SJSA1 (cell line): ENCODE data around the gene RAPGEF1. TPM values are rescaled to one million over a fixed set of nuclear protein-coding genes. Genes with fewer than 3 reads are reported as not detected.
"Not testable (repeated sequence)": the region's sequence is repeated elsewhere in the genome, so short reads cannot be mapped to it uniquely, and the experiment has no call there.

Experiments used
- DNase-seq, 2 experiments: peaks; one replicate each; pipeline ENCODE4 v3.0.0-alpha.2; 2015 to 2020; ENCODE audit warnings: low spot score in 2 of 2, low read depth in 1 of 2
- H3K27ac ChIP-seq: fragments of 250-450 bp; sonication (Bioruptor Pico); 2 replicates; pipeline ENCODE4 v1.5.1; 2020; ENCODE audit warnings: mild to moderate bottlenecking, moderate library complexity
- H3K27me3 ChIP-seq: fragments of 250-450 bp; sonication (Bioruptor Pico); replicated peaks from 2 replicates; pipeline ENCODE4 v1.5.1; 2020; ENCODE audit warnings: mild to moderate bottlenecking, moderate library complexity
- H3K36me3 ChIP-seq: fragments of 250-450 bp; sonication (Bioruptor Pico); 2 replicates; pipeline ENCODE4 v1.5.1; 2020; ENCODE audit warnings: mild to moderate bottlenecking
- H3K4me1 ChIP-seq: fragments of 250-450 bp; sonication (Bioruptor Pico); replicated peaks from 2 replicates; pipeline ENCODE4 v1.6.1; 2021; ENCODE audit warnings: mild to moderate bottlenecking
- H3K4me3 ChIP-seq: fragments of 250-450 bp; sonication (Bioruptor Pico); 2 replicates; pipeline ENCODE4 v1.5.1; 2020; ENCODE audit warnings: mild to moderate bottlenecking
- H3K9me3 ChIP-seq: fragments of 250-450 bp; sonication (Bioruptor Pico); replicated peaks from 2 replicates; pipeline ENCODE4 v1.5.1; 2020; ENCODE audit warnings: mild to moderate bottlenecking
- total RNA-seq: library from RNA; depleted of rRNA; stranded (reverse); fragments of >200 nt; shearing (Covaris generic); gene quantifications from 2 replicates; pipeline ENCODE4 v1.2.3, GENCODE V29; 2014

RAPGEF1 gene
- total RNA-seq, 1 experiment from 2014 or later, result 23.6 TPM

DNA sequence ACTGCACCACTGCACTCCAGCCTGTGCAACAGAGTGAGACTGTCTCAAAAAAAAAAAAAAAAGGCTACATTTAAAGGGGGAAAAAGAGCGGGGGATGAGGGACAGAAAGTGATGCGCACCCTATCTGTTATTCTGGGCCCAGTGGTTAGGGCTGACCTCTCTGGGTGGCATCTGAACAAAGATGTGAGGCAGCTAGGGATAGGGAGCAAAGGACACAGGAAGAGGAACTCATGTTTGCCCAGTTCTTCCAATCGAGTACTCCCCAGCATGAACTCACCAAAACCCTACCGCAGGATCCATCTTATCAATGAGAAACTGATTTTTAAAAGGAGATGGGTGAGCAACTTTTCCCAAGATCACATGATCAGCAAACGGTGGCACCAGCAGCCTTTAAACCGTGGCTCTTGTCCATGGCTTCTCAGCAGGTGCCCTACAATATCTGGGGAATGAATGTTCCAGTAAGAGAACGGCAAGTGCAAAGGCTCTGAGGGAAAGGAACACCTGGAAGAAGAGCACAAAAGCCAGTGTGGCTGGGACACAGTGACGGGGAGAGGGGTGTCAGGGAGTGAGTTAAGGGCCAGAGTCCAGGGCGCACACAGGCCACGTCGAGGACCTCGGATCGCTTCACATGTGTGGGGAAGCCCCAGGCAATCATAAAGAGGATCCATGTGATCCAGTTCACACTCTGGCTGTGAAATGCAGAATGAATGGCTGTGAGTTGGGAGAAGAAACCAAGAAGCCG, 22.0 kb downstream of the RAPGEF1 start:
- Histone ChIP-seq H3K27ac (no peak overlapping the region), H3K9me3 (no peaks in the 10 kb centered on the region), H3K4me1 (peaks cover 21% of the 10 kb centered on the region), H3K27me3 (no peaks in the 10 kb centered on the region), H3K36me3 (no peaks in the 10 kb centered on the region), H3K4me3 (no peak overlapping the region)
- DNase-seq, result no peak

- no peak overlapping the region for H3K4me3 ChIP-seq
- peaks cover 28% of the 10 kb centered on the region for H3K4me1 ChIP-seq
- H3K27ac ChIP-seq, result no peak overlapping the region
- H3K9me3 ChIP-seq, result no peaks in the 10 kb centered on the region
- H3K36me3 ChIP-seq, result no peaks in the 10 kb centered on the region
- H3K27me3 ChIP-seq, result no peaks in the 10 kb centered on the region
- DNase-seq, result no peak
These were observed 24.0 kb downstream of the RAPGEF1 start for GRCh38 chr9:131715906-131716305.

- no peak for DNase-seq
- H3K4me1 ChIP-seq, result peaks cover 31% of the 10 kb centered on the region
- H3K36me3 ChIP-seq, result no peaks in the 10 kb centered on the region
- no peaks in the 10 kb centered on the region for H3K9me3 ChIP-seq
- no peaks in the 10 kb centered on the region for H3K27me3 ChIP-seq
- no peak overlapping the region for H3K4me3 ChIP-seq
- peak overlapping the region; percentile 57; the same call in 1 of the 2 replicates for H3K27ac ChIP-seq
These were observed 25.1 kb downstream of the RAPGEF1 start for GRCh38 chr9:131714821-131715220.

DNA sequence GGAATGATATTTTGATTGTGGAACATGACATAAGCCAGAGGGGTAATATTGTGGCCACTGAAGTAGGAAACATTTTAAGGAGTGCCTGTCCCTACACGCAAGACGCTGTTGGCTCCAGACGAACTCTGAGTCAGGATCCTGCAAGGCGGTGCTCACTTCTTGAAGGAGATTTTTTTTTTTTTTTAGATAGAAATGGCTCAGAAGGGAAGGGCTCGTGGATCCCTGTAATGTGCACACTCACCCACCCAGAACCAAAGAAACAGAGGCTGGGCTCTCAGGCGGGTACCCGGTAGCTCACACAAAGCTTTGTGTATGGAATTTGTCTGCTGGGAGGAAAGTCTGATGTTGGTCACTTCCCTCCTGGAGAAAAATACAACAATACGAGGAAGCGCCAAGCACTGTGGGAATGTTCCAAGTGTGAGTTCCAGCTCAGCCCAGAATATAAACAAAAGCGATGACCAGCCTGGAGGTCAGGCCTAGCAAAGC, 25.7 kb downstream of the RAPGEF1 start:
- Histone ChIP-seq H3K27me3 (no peaks in the 10 kb centered on the region), H3K4me3 (no peak overlapping the region), H3K9me3 (no peaks in the 10 kb centered on the region), H3K36me3 (no peaks in the 10 kb centered on the region), H3K27ac (peak overlapping the region; percentile 57), H3K4me1 (peaks cover 36% of the 10 kb centered on the region)
- DNase-seq, result peak; percentile 77 to 90

- Histone ChIP-seq H3K9me3 (no peaks in the 10 kb centered on the region), H3K27me3 (no peaks in the 10 kb centered on the region), H3K4me3 (no peak overlapping the region), H3K27ac (peak overlapping the region; percentile 57; the same call in 1 of the 2 replicates), H3K36me3 (no peaks in the 10 kb centered on the region), H3K4me1 (peaks cover 41% of the 10 kb centered on the region)
- DNase-seq, result no peak
These were observed 26.9 kb downstream of the RAPGEF1 start for GRCh38 chr9:131713016-131713415.

- peaks cover 49% of the 10 kb centered on the region for H3K4me1 ChIP-seq
These were observed 27.6 kb downstream of the RAPGEF1 start for GRCh38 chr9:131712151-131712716.

DNA sequence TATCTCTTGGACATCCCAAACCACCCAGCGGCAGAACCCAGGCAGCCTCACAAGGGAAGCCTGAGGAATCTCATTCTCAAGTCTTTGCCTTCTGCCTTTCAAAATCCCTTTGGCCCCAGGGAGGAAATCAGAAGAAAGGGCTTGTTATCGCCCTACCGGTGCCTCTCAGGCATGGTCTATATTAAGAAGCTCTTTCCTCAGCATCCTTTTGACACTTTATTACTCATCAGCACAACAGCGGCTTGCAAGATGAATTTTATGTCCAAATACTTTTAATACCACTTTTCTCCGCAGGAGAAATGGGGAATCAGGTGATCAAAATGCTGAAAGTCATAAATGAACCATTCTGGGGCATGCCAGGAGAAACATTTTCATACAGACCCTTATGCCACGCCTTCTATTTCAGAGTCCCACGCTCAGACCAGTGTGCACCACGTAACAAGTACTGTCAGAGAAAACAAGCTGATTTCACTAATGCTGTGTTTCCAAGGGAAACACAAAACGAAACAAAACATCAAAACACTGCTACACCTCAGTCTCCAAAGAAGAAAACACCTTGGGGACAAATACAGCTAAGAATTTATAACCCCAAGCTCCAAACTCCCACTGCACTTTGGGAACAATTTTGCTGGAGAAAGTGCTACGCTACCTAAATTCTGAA, 30.0 kb downstream of the RAPGEF1 start:
- DNase-seq, result no peak
- Histone ChIP-seq H3K27ac (no peak overlapping the region), H3K27me3 (no peaks in the 10 kb centered on the region), H3K36me3 (no peaks in the 10 kb centered on the region), H3K4me3 (no peak overlapping the region), H3K4me1 (peaks cover 47% of the 10 kb centered on the region), H3K9me3 (no peaks in the 10 kb centered on the region)

More at GRCh38 chr9:131712151-131712716, 27.6 kb downstream of the RAPGEF1 start:
- H3K4me3 ChIP-seq, result no peak overlapping the region
- H3K27ac ChIP-seq, result no peak overlapping the region
- H3K36me3 ChIP-seq, result no peaks in the 10 kb centered on the region
- H3K27me3 ChIP-seq, result no peaks in the 10 kb centered on the region
- DNase-seq, result no peak
- H3K9me3 ChIP-seq, result no peaks in the 10 kb centered on the region

DNA sequence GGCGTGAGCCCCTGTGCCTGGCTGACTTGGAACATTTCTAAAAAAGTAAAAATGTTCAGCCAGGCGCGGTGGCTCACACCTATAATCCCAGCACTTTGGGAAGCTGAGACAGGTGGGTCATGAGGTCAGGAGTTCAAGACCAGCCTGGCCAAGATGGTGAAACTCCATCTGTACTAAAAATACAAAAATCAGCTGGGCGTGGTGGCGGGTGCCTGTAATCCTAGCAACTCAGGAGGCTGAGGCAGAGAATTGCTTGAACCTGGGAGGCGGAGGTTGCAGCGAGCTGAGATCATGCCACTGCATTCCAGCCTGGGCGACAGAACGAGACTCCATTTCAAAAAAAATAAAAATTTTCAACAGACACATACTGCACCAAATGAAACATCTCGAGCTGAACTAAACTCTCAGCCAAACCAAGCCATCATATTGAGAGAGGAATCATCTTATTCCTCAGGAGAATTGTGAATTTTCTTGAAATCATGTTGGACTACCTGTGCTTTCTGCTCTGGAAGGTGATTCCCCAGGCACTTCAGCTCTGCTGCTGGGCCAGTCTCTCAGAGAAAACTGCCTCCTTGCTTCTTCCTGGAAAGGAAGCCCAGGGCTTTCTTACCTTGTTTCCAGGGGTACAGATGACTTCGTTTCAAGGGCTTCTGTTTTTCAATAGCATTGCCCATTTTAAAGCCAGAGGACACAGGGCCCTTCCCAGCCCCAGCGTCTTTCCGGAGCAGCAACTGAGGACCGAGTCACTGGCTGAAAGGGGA, 30.7 kb downstream of the RAPGEF1 start:
- H3K27me3 ChIP-seq, H3K36me3 ChIP-seq, H3K27ac ChIP-seq, H3K9me3 ChIP-seq, DNase-seq, H3K4me3 ChIP-seq: not testable (repeated sequence)
- H3K4me1 ChIP-seq, result peaks cover 42% of the 10 kb centered on the region

DNA sequence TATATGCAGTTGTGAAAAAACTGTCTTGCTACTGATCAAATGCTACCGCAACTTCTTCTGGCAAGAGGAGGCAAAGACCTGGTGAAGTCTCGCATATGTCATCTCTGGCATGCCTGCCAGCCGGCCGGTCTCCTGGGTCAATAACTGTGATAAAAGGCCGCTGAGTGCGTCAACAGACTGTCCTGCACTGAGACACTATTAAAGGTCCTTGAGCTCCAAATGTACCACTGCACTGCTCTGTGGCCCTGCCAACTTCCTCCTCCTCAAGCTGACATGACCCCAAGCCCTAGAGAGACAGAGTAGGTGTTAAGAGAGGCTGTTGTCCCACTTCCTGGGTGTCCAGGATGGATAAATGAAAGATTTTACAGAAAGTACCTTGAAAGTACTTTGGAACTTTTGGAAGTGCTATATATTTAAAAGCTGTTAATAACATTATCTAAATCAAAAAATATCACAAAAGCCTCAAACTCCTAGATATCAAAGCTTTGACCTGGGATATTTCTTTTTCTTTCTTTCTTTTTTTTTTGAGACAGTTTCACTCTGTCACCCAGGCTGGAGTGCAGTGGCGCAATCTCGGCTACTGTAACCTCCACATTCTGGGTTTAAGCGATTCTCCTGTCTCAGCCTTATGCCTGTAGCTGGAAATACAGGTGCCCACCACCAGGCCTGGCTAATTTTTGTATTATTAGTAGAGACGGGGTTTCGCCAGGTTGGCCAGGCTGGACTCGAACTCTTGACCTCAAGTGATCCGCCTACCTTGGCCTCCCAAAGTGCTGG, 31.5 kb downstream of the RAPGEF1 start:
- H3K9me3 ChIP-seq, result no peaks in the 10 kb centered on the region
- H3K4me3 ChIP-seq, result no peak overlapping the region
- H3K27me3 ChIP-seq, result no peaks in the 10 kb centered on the region
- peak overlapping the region; percentile 47 for H3K27ac ChIP-seq
- H3K4me1 ChIP-seq, result peaks cover 35% of the 10 kb centered on the region
- DNase-seq, result no peak
- no peaks in the 10 kb centered on the region for H3K36me3 ChIP-seq

GRCh38 chr9:131707733-131708157, 32.1 kb downstream of the RAPGEF1 start:
- H3K9me3 ChIP-seq, result no peaks in the 10 kb centered on the region
- H3K27me3 ChIP-seq, result no peaks in the 10 kb centered on the region
- no peaks in the 10 kb centered on the region for H3K36me3 ChIP-seq
- peaks cover 34% of the 10 kb centered on the region for H3K4me1 ChIP-seq
- peak in 1 of 2 experiments; percentile 52 for DNase-seq
- H3K4me3 ChIP-seq, result no peak overlapping the region
- peak overlapping the region; percentile 47 for H3K27ac ChIP-seq

DNA sequence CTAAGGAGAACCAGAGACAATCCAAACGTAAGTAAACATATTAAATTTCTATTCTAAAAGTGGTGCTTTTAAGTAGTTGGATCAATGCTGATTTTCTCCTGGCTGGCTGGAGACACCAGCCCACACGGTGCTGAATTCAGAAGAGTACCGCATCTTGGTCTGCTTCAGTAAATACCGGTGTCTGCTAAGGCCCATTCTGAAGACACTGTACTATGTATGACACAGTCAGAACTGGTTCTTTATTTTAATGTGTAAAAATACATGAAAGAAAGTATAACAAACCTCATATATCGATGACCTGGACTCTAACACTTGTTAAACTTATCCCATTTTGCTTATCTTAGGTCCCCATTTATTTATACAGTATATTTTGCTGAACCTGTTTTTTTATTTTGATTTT, 32.8 kb downstream of the RAPGEF1 start:
- no peaks in the 10 kb centered on the region for H3K27me3 ChIP-seq
- no peak overlapping the region for H3K27ac ChIP-seq
- H3K4me1 ChIP-seq, result peaks cover 35% of the 10 kb centered on the region
- no peaks in the 10 kb centered on the region for H3K9me3 ChIP-seq
- H3K4me3 ChIP-seq, result no peak overlapping the region
- no peak for DNase-seq
- no peaks in the 10 kb centered on the region for H3K36me3 ChIP-seq

DNA sequence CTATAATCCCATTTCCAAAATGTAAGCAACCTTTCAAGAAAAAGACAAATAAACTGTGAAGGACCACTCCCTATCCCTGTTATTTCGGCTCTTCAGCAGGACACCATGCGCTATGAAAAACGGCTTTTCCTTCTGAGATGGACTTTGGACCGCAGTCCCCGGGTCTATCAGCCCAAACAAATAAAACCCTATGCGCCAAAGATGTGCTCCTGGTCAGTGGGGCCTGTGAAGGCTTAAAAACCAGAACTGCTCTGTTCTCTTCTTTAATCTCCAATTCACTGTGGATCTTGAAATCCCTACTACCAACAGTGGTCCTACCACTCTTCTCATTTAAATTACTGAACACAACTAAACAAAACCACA, 33.3 kb downstream of the RAPGEF1 start:
- Histone ChIP-seq H3K36me3 (no peaks in the 10 kb centered on the region), H3K9me3 (no peaks in the 10 kb centered on the region), H3K27me3 (no peaks in the 10 kb centered on the region), H3K4me3 (no peak overlapping the region), H3K27ac (no peak overlapping the region), H3K4me1 (peaks cover 40% of the 10 kb centered on the region)
- no peak for DNase-seq

DNA sequence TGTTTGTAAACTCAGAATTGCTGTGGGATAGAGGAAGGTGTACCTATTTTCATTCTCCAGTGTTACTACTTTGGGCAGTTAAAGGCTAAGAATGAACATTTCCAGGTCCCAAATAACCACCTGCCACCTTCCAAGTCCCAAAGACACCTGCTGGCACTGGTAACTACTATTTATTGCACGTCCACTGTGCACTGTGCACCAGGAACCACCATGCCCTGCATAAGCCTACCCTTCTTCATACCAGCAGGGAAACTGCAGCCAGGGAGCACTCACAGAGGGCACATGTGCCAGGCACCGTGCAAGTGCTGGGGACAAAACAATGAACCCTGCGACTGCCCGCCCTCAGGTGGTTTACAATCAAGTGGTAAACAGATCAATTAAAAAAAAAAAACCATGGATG, 34.9 kb downstream of the RAPGEF1 start:
- Histone ChIP-seq H3K4me1 (peaks cover 46% of the 10 kb centered on the region), H3K27me3 (no peaks in the 10 kb centered on the region), H3K9me3 (no peaks in the 10 kb centered on the region), H3K27ac (no peak overlapping the region), H3K36me3 (no peaks in the 10 kb centered on the region), H3K4me3 (no peak overlapping the region)
- no peak for DNase-seq
